HUES64 (cell line): ENCODE results near the gene EFCAB5.
A peak's percentile ranks its signal among the peaks of the same experiment; 100 is the strongest.
"Not testable (repeated sequence)": the region's sequence is repeated elsewhere in the genome, so short reads cannot be mapped to it uniquely, and the experiment has no call there.

ENCODE experiments used
- H3K27ac ChIP-seq: 2 replicates; pipeline ENCODE4 v1.7.0; 2013; ENCODE audit warnings: low read depth, low read length, inconsistent platforms
- H3K27me3 ChIP-seq: 2 replicates; pipeline ENCODE4 v1.6.1; 2013; ENCODE audit warnings: mild to moderate bottlenecking, low read length; ENCODE audit not compliant: insufficient read depth
- H3K36me3 ChIP-seq: 2 replicates; pipeline ENCODE4 v1.6.1; 2013; ENCODE audit warnings: mild to moderate bottlenecking, low read length; ENCODE audit not compliant: insufficient read depth
- H3K4me1 ChIP-seq: 2 replicates; pipeline ENCODE4 v1.6.1; 2013; ENCODE audit warnings: mild to moderate bottlenecking, low read length, moderate library complexity; ENCODE audit not compliant: insufficient read depth
- H3K4me3 ChIP-seq: 2 replicates; pipeline ENCODE4 v1.5.1; 2013; ENCODE audit warnings: mild to moderate bottlenecking, low read length, moderate library complexity
- H3K9ac ChIP-seq: 2 replicates; pipeline ENCODE4 v1.6.1; 2013; ENCODE audit warnings: mild to moderate bottlenecking, low read depth, low read length
- H3K9me3 ChIP-seq: 2 replicates; pipeline ENCODE4 v1.6.1; 2013; ENCODE audit warnings: low read depth, low read length; ENCODE audit not compliant: insufficient read depth
- WGBS: fragments of 150-250, 120-280 bp; methylation state at CpG from one replicate; pipeline ENCODE4 v1.1.7; 2013; ENCODE audit warnings: missing lambda C conversion rate; 5-methylcytosine and 5-hydroxymethylcytosine counted together

The EFCAB5 gene

DNA sequence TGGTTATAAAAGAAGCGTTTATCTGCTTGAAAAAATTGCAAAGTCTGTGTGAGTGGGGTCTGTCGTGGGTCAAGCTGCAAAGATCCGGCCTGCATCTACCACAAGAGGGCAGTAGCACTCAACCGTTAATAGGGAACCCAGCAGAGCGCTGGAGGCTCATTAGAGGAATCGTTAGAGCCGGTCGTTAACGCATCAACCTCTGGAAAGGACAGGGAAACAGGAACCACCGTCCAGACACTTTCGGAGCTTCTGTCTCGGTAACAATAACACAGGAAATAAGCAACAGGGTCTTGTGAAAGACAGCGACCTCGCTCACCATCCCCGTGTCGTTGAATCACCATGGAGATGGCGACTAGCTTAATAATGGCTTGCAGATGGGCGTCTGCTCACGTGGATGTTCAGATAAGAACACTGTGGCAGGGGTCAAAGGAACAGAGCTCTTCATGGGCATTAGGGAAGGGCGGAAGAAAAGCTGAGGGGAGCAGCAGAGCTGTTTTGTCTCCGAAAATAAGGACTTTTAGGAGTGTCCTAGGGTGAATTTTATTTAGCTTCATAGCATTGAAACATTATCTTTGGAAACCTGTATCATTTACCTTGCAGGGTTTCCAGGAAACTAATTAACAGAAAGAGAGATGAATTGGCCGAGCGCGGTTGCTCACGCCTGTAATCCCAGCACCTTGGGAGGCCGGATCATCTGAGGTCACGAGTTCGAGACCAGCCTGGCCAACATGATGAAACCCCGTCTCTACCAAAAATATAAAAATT lies 163.3 kb downstream of the EFCAB5 start:
- WGBS: 29% methylated on average over 29 of the region's 29 CpGs
- Histone ChIP-seq H3K9ac (peak overlapping the region; percentile 45; the same call in 1 of the 2 replicates), H3K4me1 (no peaks in the 10 kb centered on the region)

DNA sequence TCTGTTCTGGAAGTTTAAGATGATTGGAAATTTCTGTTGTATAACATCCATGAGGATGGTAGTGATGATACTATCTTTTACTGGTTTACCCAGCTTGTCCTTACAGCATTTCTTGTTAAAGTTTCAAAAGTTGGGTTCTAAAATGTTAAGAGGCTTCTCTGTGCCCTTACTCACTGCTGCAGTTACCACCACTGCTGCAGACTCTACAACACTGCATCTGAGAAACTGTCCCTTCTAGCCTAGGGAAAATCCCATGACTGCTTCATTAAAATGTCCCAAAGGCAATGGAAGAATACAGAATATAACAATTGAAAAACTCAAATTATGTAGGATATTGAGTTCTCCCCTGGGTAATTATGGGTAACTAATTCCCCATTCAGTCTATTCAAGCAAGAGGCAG lies 171.4 kb downstream of the EFCAB5 start:
- H3K27me3 ChIP-seq: 0 out of 2 replicates have a peak, but pooled peaks cover 3% of the 10 kb centered on the region
- H3K36me3 ChIP-seq: no peaks in the 10 kb centered on the region
- H3K9ac ChIP-seq: no peak overlapping the region
- H3K4me3 ChIP-seq: no peak overlapping the region
- H3K9me3 ChIP-seq: no peaks in the 10 kb centered on the region
- H3K4me1 ChIP-seq: peaks cover 3% of the 10 kb centered on the region; the same call in 1 of the 2 replicates
- H3K27ac ChIP-seq: no peak overlapping the region

More for the DNA sequence above, 163.3 kb downstream of the EFCAB5 start:
- Histone ChIP-seq H3K36me3 (no peaks in the 10 kb centered on the region), H3K27ac (no peak overlapping the region), H3K27me3 (0 out of 2 replicates have a peak, but pooled peaks cover 3% of the 10 kb centered on the region), H3K4me3 (peak overlapping the region; percentile 64), H3K9me3 (no peaks in the 10 kb centered on the region)

DNA sequence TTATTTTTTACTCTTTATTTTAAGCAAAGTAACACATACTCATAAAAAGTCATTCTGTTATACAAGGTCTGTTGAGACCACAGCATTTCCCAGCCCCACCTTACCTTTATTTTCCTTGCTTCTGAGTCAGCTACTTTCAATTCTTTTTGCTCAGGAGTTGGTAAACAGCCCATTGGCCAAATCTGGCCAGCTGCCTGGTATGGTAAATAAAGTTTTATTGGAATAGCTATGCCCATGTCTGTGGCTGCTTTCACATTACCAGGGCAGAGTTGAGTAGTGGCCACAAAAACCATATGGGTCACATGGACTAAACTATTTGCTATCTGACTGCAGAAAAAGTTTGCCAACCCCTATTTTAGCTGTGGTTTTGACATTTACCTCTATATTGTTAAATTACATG lies 171.8 kb downstream of the EFCAB5 start:
- no peaks in the 10 kb centered on the region for H3K9me3 ChIP-seq
- no peak overlapping the region for H3K4me3 ChIP-seq
- no peak overlapping the region for H3K27ac ChIP-seq
- peaks cover 2% of the 10 kb centered on the region; the same call in 1 of the 2 replicates for H3K36me3 ChIP-seq
- H3K9ac ChIP-seq: no peak overlapping the region; the same call in 1 of the 2 replicates
- H3K4me1 ChIP-seq: peaks cover 5% of the 10 kb centered on the region; the same call in 1 of the 2 replicates
- H3K27me3 ChIP-seq: no peaks in the 10 kb centered on the region

DNA sequence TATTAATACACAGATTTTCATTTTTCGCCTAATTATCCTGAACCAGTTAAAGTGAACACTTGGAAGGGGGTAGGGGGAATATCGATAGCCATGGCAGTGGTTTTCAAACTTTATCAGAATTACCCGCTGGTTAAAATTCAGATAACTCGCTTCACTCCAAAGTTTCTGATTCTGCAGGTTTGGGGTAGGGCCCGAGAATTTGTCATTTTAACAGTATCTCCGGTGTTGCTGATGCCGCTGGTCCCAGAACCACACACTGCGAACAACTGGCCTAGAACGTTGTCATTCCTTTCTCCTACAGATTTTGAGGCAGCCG lies 174.9 kb downstream of the EFCAB5 start:
- 27% methylated on average over 10 of the region's 10 CpGs for WGBS
- Histone ChIP-seq H3K4me1 (peaks cover 8% of the 10 kb centered on the region; the same call in 1 of the 2 replicates), H3K4me3 (peak overlapping the region; percentile 77), H3K36me3 (peaks cover 25% of the 10 kb centered on the region), H3K27ac (peak overlapping the region; percentile 89), H3K9ac (peak overlapping the region; percentile 96), H3K9me3 (no peaks in the 10 kb centered on the region), H3K27me3 (no peaks in the 10 kb centered on the region)

DNA sequence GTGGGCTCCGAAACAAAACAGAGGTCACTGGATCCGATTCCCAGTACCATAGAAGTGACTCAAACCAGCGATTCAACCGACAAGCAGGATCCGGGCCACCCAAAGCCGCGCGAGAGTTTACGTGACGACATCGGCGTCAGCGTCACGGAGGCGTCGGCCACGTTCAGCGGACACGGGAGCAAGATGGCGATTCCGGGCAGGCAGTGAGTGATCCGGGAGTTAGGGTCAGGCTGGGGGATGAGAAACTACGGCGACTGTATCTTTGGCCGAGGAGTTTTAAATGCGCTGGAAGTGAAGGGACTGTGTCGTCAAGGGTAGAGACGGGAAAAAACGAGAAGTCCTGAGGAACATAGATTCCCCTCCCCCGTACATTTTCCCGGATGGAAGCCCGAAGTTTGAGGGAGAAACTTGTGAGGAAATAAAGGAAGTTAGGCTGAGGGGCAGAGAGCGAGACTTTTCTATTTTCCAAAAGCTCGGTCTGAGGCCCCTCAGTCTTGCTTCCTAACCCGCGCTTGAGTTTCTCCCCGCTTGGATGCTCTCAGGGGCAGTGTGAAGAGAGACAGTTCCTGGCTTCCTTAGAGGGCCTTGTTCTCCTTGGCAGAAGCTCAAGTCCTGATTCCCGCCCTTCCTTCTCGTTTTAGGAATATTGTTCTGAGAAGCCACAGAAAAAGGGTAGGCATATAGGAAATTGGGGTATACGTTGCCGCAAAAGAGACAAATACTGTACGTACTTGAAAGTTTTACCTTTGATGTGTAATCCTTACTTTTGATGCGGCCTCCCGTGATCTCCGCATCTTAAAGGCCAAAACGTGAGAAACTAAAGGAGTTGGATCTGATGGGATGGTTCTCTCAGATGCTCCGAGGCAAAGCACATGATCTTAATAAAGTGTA lies 175.5 kb downstream of the EFCAB5 start, which contains the start of gene NSRP1:
NSRP1 (plus strand) TSS at position 156 of the 891 bp plus-strand sequence; CDS start at position 184, 28 bp downstream.
- Histone ChIP-seq H3K4me1 (peaks cover 8% of the 10 kb centered on the region; the same call in 1 of the 2 replicates), H3K9ac (peak within 1 kb of the TSS; percentile 96), H3K4me3 (peak within 1 kb of the TSS; percentile 77), H3K36me3 (peaks cover 28% of the 10 kb centered on the region), H3K9me3 (no peaks in the 10 kb centered on the region), H3K27ac (peak within 1 kb of the TSS; percentile 89), H3K27me3 (no peaks in the 10 kb centered on the region)
- 1% methylated on average over 47 of the region's 47 CpGs for WGBS

DNA sequence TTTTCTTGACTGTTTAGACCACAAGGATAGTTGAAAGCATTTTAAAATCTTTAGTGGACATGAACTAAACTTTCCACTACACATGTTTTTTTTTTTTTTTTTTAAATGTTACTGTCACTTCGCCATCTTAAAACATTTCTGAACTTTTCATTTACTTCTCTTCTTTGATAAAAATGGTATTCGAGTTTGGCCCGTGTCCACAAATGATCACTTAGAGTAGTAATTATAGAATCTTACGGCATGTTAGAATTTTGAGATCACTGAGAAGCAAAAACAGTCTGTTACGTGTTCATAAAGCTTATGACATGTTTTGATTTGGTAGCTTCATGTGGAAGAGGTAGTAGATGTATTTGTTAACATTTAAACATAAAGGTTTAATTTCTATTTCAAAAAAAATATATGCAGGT lies 176.2 kb downstream of the EFCAB5 start:
- Histone ChIP-seq H3K4me1 (peaks cover 8% of the 10 kb centered on the region; the same call in 1 of the 2 replicates), H3K4me3 (peak overlapping the region; percentile 77), H3K27me3 (no peaks in the 10 kb centered on the region), H3K27ac (peak overlapping the region; percentile 89; the same call in 1 of the 2 replicates), H3K9ac (peak overlapping the region; percentile 96), H3K9me3 (no peaks in the 10 kb centered on the region), H3K36me3 (peaks cover 34% of the 10 kb centered on the region)
- 83% methylated on average over 4 of the region's 5 CpGs for WGBS

DNA sequence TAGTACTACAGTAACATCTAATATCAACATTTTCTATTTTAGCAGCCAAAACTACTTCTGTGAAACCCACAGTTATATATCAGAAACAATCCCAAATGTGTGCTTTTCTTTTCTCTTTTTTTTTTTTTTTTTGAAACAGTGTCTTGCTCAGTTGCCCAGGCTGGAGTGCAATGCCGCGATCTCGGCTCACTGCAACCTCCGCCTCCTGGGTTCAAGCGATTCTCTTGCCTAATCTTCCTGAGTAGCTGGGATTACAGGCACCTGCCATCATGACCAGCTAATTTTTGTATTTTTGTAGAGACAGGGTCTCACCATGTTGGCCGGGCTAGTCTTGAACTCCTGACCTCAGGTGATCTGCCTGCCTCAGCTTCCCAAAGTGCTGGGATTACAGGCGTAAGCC lies 177.2 kb downstream of the EFCAB5 start:
- H3K9ac ChIP-seq, H3K4me1 ChIP-seq, H3K9me3 ChIP-seq, H3K27ac ChIP-seq, H3K27me3 ChIP-seq: not testable (repeated sequence)
- Histone ChIP-seq H3K36me3 (peaks cover 39% of the 10 kb centered on the region), H3K4me3 (peak overlapping the region; percentile 77)
- WGBS: 98% methylated on average over 7 of the region's 7 CpGs

DNA sequence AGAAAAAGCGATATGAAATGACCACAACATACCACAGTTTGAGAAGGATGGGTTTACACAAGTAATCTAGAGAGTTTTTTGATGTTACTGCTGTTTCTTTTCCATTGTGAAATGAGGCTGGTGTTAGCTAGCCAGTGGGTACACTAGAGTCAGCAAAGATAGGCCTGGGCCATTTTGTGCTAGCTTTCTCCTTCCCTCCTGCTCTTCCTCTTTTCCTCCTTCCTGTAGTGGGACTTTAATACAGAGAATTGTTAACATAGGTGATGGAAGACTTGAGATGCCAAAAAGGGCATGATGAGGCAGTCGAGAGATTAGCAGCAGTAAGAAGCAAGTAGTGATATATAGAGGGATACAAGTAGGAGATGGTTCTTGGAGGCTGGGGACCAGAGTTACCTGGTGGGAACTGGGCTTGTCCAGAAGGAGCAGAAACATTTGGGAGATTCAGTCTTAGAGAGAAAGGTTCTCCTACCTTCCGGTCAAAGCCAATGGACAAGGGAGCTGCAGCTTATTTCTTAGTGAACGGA lies 182.9 kb downstream of the EFCAB5 start:
- H3K36me3 ChIP-seq: peaks cover 66% of the 10 kb centered on the region
- no peak overlapping the region for H3K9ac ChIP-seq
- H3K27me3 ChIP-seq: no peaks in the 10 kb centered on the region
- H3K4me1 ChIP-seq: no peaks in the 10 kb centered on the region
- H3K4me3 ChIP-seq: no peak overlapping the region
- WGBS: 98% methylated on average over 4 of the region's 4 CpGs
- H3K9me3 ChIP-seq: no peaks in the 10 kb centered on the region
- H3K27ac ChIP-seq: no peak overlapping the region

DNA sequence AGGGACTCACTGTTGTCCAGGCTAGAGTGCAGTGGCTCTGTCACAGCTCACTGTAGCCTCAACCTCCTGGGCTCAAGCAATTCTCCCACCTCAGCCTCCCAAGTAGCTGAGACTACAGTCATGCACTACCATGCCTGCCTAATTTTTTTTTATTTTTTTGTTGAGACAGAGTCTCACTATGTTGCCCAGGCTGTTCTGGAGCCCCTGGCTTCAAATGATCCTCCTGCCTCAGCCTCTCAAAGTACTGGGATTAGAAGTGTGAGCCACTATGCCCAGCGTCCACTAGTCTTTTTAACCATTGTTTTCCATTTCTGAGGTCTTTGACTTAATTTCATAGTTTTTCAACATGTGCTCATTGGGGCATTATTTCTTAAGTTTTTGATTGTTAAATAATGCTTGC lies 188.7 kb downstream of the EFCAB5 start:
- no peaks in the 10 kb centered on the region for H3K27me3 ChIP-seq
- 92% methylated on average over 1 of the region's 1 CpG for WGBS
- H3K36me3 ChIP-seq: peaks cover 66% of the 10 kb centered on the region
- no peaks in the 10 kb centered on the region for H3K9me3 ChIP-seq
- no peak overlapping the region for H3K27ac ChIP-seq
- no peaks in the 10 kb centered on the region; the same call in 1 of the 2 replicates for H3K4me1 ChIP-seq
- no peak overlapping the region for H3K4me3 ChIP-seq
- no peak overlapping the region for H3K9ac ChIP-seq

DNA sequence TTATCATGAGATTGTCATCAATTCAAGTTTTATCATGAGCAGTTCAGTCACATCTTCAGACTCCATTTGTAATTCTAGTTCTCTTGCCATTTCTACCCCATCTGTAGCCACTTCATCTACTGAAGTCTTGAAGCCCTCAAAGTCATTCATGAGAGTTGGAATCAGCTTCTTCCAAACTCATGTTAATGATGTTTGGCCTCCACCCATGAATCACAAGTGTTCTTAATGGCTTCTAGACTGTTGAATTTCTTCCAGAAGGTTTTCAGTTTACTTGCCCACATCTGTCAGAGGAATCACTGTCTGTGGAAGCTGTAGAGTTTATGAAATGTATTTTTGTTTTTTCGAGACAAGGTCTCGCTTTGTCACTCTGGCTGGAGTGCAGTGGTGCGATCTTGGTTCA lies 191.2 kb downstream of the EFCAB5 start:
- H3K27ac ChIP-seq: no peak overlapping the region
- no peak overlapping the region for H3K4me3 ChIP-seq
- H3K9me3 ChIP-seq: no peaks in the 10 kb centered on the region
- no peaks in the 10 kb centered on the region; the same call in 1 of the 2 replicates for H3K4me1 ChIP-seq
- no peaks in the 10 kb centered on the region for H3K27me3 ChIP-seq
- no peak overlapping the region for H3K9ac ChIP-seq
- H3K36me3 ChIP-seq: peaks cover 71% of the 10 kb centered on the region
- 97% methylated on average over 3 of the region's 3 CpGs for WGBS

DNA sequence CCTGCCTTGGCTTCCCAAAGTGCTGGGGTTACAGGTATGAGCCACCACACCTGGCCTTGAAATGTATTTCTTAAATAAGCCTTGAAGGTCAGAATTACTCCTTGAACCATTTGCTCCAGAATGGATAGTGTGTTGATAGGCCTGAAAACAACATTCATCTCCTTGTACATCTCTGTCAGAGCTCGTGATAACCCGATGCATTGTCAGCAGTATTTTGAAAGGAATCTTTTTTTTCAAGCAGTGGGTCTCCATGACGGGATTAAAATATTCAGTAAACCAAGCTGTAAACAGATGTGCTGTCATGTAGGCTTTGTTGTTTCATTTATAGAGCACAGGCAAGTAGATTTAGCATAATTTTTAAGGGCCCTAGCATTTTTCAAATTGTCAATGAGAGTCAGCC lies 191.8 kb downstream of the EFCAB5 start:
- no peaks in the 10 kb centered on the region for H3K9me3 ChIP-seq
- H3K36me3 ChIP-seq: peaks cover 71% of the 10 kb centered on the region
- no peak overlapping the region for H3K27ac ChIP-seq
- H3K9ac ChIP-seq: no peak overlapping the region; the same call in 1 of the 2 replicates
- H3K4me3 ChIP-seq: no peak overlapping the region
- no peaks in the 10 kb centered on the region; the same call in 1 of the 2 replicates for H3K4me1 ChIP-seq
- 93% methylated on average over 3 of the region's 3 CpGs for WGBS
- H3K27me3 ChIP-seq: no peaks in the 10 kb centered on the region
